MM.1S (cell line): ENCODE results near the gene CHD9NB.

ENCODE experiments used
- DNase-seq: peaks from one replicate; pipeline ENCODE4 v3.0.0-alpha.2; 2015
- H2AFZ ChIP-seq: fragments of 300-600 bp; sonication (generic); 2 replicates; pipeline ENCODE4 v1.6.0; 2016; ENCODE audit warnings: antibody characterized with exemption, low read length
- H3F3A ChIP-seq: fragments of 300-600 bp; sonication (generic); 2 replicates; pipeline ENCODE4 v1.6.1; 2016; ENCODE audit warnings: mild to moderate bottlenecking, antibody characterized with exemption, low read length, moderate library complexity, mixed read lengths; ENCODE audit not compliant: insufficient read depth
- H3K27ac ChIP-seq: fragments of 300-600 bp; sonication (generic); 2 replicates; pipeline ENCODE4 v1.5.1; 2016; ENCODE audit warnings: mild to moderate bottlenecking, low read length
- H3K27me3 ChIP-seq: fragments of 300-600 bp; sonication (generic); replicated peaks from 2 replicates; pipeline ENCODE4 v1.6.0; 2016; ENCODE audit warnings: low read length; ENCODE audit not compliant: insufficient read depth
- H3K36me3 ChIP-seq: fragments of 300-600 bp; sonication (generic); replicated peaks from 2 replicates; pipeline ENCODE4 v1.6.1; 2016; ENCODE audit warnings: mild to moderate bottlenecking, low read length, mixed read lengths; ENCODE audit not compliant: insufficient read depth
- H3K4me1 ChIP-seq: fragments of 300-600 bp; sonication (generic); 2 replicates; pipeline ENCODE4 v1.6.1; 2016; ENCODE audit warnings: low read length, mixed read lengths
- H3K4me2 ChIP-seq: fragments of 300-600 bp; sonication (generic); 2 replicates; pipeline ENCODE4 v1.6.0; 2016; ENCODE audit warnings: low read depth, low read length
- H3K4me3 ChIP-seq: fragments of 300-600 bp; sonication (generic); 2 replicates; pipeline ENCODE4 v1.5.1; 2016; ENCODE audit warnings: low read length, mixed read lengths
- H3K79me2 ChIP-seq: fragments of 300-600 bp; sonication (generic); 2 replicates; pipeline ENCODE4 v1.6.1; 2016; ENCODE audit warnings: mixed run types, low read length, mixed read lengths
- H3K9ac ChIP-seq: fragments of 300-600 bp; sonication (generic); 2 replicates; pipeline ENCODE4 v1.6.1; 2016; ENCODE audit warnings: low read length, mixed read lengths
- H3K9me2 ChIP-seq: fragments of 300-600 bp; sonication (generic); replicated peaks from 2 replicates; pipeline ENCODE4 v1.6.1; 2016; ENCODE audit warnings: mild to moderate bottlenecking, low read length, mixed read lengths; ENCODE audit not compliant: insufficient read depth
- H3K9me3 ChIP-seq: fragments of 300-600 bp; sonication (generic); replicated peaks from 2 replicates; pipeline ENCODE4 v1.6.1; 2016; ENCODE audit warnings: mild to moderate bottlenecking, low read length, mixed read lengths; ENCODE audit not compliant: insufficient read depth
- H4K20me1 ChIP-seq: fragments of 300-600 bp; sonication (generic); 2 replicates; pipeline ENCODE4 v1.6.1; 2016; ENCODE audit warnings: mild to moderate bottlenecking, low read length, moderate library complexity, mixed read lengths; ENCODE audit not compliant: insufficient read depth
- CTCF ChIP-seq: fragments of 300-600 bp; sonication (generic); IDR thresholded peaks from 2 replicates; pipeline ENCODE4 v1.5.1; 2016; ENCODE audit warnings: antibody characterized with exemption, low read length, mixed read lengths
- EZH2 ChIP-seq: fragments of 300-600 bp; sonication (generic); optimal IDR thresholded peaks from 2 replicates; pipeline ENCODE3; 2017; ENCODE audit warnings: low read depth, mild to moderate bottlenecking, antibody characterized with exemption, low read length, mixed read lengths
- EZH2phosphoT487 ChIP-seq: fragments of 300-600 bp; sonication (generic); IDR thresholded peaks from 2 replicates; pipeline ENCODE4 v1.6.1; 2018; ENCODE audit warnings: antibody characterized with exemption, low read length

The CHD9NB gene

GRCh38 chr16:52991572-52991971 lies 61.1 kb downstream of the CHD9NB start:
- Histone ChIP-seq H3K27me3 (no peaks in the 10 kb centered on the region), H3K9me2 (no peaks in the 10 kb centered on the region), H2AFZ (no peak overlapping the region), H3K36me3 (no peaks in the 10 kb centered on the region), H4K20me1 (no peaks in the 10 kb centered on the region), H3K9ac (no peak overlapping the region), H3K79me2 (no peaks in the 10 kb centered on the region), H3K4me2 (no peak overlapping the region), H3K27ac (no peak overlapping the region), H3K4me3 (no peak overlapping the region), H3F3A (no peaks in the 10 kb centered on the region), H3K4me1 (no peaks in the 10 kb centered on the region), H3K9me3 (no peaks in the 10 kb centered on the region)
- no peak for TF ChIP-seq EZH2
- no peak for TF ChIP-seq EZH2phosphoT487
- no peak for TF ChIP-seq CTCF
- no peak for DNase-seq
